NOMO-1 (cell line): Measurements from ENCODE around the gene LDLRAD4.
"Not testable (repeated sequence)": the region's sequence is repeated elsewhere in the genome, so short reads cannot be mapped to it uniquely, and the experiment has no call there.

Experiments
- DNase-seq, 2 experiments: peaks; one replicate each; lab custom pipeline; 2025; ENCODE audit not compliant: unreplicated experiment in 2 of 2; lab: John Stamatoyannopoulos, UW

Gene LDLRAD4

DNA sequence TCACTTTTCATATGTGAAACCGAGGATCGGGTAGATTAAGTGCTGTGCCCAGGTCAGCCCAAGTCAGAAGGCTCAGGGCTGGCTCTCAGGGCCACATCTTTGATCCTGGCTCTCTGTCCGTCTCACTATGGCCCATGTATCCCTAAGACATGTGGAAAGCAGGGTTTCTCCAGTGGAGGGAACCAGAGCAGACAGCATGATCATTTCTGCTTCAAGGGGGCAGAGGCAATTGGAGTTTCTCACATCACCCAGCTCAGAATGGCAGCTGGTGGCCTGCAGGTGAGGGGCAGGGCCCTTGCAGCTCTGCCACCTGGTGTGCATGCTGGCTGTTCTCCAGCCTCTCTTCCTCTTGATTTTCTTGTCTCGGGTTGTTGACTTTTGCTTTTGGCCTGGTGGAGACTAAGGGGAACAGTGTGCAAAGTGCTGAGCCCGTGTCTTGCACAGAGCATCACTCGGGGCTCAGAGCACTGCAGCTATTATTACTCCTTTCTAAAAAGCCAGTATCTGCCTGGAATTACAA lies 27.0 kb downstream of the LDLRAD4 start:
- DNase-seq: no peak

DNA sequence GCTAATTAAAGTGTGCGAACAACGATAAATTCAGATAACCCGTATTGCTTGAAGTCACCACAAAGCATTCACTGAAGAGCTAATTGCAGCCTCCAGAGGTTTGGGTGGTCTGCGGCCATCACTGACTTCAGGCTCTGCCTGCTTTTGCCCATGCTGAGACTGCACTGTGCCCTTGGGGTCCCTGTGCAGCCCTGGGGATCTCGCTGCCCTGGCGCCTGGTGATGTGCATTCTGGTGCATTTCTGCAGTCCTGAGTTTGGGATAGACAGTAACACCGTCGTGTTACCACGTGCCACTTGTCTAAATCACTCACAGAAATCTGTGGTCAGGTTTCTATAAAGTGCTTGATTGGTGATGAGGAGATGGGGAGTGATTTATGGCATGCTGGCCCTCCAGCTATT lies 27.6 kb downstream of the LDLRAD4 start:
- no peak for DNase-seq

DNA sequence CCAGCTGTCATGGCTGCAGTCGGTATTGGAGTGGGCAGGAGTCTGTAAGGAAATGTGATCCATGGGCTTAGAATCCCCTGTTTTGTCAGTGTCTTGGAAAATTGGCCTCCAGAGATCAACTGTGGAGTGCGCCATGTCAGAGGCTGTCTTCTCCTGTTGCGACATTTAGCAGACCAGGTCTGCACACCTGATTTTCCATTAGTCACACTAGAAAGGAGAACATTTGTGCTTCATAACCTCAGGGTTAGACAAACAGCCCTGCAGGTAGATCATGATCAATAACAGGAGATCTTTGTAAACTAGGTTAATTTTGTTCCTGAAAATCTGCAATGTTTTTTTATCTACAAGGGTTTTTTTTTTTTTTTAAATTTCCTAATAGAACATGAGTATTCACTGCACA lies 28.0 kb downstream of the LDLRAD4 start:
- DNase-seq: no peak

DNA sequence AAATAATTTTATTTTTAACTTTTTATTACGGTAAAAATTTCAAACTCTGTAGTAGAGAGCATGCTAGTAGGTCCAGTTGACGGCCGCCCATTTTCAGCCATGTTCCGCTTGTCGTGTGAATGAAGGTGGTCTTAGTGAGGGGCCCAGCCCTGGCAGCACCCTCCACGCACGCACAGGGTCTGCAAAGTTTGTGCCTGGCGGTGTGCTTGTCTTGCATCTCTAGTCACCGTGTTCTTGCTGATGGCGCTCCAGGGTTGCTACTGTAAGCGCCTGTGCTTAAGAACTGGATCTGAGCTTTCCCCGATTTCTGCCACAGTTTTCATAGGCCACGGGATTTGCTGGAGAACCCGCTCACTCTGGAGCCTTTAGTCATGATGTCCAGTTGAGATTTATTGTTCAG lies 28.9 kb downstream of the LDLRAD4 start:
- DNase-seq: no peak

DNA sequence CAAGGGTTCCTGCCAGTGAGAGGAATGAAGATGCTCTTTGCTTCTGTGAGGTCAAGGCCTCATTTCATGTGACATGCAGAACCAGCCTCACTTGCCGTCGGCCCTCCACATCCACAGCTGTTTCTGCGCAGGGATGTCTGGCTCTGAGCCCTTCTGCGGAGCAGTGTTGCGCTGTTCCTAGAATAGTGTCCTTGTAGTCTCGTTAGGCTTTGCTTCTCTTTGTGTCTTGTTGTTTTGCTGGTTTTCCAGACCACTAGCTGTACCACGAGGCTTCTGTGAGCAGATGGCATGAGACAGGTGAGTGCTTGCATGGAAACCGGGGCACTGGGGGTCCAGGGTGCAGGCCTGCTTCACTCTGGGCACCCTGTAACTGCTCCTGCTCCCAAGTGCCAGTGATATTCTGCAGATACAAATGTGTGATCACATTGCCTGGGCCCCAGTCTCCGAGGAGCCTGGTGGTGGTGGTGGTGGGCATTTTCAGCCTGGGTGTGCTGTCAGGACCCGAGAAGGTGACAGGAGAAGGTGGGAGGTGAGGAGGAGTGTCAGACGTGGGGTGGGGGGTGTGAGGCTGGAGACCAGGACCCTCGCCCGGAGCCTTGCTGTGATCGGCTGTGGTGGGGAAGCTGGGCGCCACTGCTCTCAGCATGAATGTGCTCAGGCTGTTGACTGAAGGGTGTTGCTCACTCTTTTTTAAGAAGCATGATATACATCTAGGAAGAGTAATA lies 34.3 kb downstream of the LDLRAD4 start:
- DNase-seq: no peak

DNA sequence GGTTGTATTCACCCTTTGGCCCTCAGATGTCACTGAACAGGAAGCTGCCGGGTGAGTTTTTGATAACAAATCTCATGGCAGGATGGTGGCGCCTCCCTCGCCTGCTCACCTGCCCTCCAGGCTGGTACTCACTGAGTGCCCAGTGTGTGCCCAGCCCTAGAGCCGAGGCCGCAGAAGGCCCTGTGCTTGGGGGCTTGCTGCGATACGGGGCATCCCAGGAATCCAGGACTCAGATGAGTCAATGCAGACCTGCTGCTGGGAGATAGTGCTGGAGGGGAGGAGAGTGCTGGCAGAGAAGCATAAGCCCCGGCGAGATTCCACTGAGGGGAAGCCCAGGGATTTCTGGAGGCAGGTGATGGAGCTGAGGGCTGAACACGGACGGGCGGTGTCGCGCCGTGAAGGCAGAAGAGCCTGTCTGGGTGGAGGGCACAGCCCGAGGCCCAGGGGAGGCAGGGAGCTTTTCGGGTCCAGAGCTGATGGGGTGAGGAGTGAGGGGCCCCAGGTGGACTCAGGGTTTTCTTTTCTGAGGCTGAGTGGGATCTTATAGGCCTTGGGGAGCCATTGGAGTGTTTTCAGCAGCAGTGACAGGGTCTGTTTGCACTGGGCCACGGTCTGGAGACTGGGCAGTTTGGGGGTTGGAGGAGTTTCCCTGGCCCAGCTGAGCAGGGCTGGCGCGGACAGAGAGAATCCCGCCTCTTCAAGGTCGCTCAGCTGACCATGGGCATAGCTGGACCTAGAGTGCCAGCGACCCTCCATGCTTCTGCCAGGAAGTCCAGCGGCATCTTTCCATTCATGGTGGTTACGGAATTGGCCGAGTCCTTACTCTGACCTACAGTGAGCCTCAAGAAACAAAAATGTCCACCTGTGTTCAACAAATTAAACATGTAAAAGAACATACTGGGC lies 35.5 kb downstream of the LDLRAD4 start:
- DNase-seq: no peak

DNA sequence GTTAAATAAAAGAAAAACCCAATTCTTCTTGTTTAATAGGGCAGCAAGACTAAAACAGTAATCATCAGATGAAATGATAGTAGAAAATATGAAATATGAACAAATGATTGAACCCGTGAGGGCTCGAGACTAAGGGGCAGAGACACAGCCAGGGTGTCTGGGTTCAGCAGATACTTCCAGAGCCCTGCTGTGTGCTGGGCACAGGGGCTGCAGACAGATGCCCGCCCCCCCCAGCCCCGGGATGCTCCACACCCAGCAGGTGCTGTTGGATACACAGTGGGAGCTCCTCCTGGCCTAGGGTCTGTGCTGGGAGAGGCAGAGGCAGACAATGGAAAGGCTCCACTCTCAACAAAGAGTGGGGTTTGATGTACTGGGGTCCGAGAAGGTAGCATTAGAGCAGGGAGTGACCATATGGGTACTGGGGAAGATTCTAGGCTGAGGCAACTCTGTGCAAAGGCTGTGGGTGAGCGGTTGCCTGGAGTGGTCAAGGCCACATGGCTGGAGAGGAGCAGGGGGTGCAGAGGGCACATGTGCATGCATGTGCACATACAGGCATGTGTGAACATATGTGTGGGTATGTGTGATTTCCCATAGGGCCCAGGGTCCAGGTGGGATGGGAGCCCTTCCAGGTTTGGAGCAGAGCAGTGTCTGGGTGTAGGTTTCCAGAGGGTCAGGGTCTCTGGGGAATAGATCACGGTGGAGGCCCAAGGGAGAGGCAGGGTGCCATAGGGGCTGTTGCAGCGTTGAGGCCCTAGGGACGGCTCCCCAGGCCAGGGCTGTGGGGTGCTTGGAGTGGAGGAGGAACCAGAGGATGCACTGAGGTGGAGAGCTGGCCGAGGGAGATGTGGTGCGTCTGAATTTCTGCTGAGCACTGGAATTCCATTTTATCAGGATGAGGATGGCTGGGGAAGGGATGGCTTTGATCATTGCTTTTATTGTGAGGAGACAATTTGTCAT lies 36.7 kb downstream of the LDLRAD4 start:
- no peak for DNase-seq

DNA sequence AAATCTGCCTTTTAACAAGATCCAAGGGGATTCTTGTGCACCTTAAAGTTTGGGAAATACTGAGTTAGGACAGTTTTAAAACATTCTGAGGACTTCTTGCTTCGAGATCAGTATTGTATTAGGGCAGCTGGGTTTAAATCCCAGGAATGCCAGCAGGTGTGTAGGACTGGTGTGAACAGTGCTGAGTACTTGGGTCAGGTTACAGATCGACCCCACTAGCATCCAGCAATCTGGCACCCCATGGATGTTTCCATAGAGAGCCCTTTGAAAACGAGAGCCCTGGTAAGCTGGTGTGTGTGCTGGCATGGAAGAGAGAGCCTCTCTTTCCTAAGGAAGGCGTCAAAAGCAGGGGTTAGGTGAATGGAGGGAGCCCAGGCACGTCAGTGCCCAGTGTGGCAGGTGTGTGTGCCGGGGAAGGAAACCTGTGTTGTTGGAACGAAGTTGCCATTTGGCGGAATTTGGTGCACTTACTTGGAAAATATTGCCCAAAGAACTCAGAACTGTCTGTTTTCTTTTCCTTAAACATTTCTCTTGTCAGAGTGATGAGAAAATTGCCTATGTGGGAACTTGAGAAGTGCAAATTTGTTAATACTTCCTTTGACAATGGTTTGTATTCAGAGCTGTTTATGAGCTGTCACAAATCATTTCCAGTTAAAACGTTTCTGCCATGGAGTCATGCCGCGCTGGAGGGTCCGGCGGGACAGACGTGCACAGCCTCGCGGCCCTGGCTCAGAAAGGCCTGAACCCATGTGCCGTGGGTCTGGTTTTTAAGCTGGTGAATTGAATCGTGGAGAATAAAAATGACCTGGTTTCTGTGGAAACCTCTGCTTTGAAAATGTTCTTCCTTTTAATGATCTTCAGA lies 38.1 kb downstream of the LDLRAD4 start:
- DNase-seq: no peak

DNA sequence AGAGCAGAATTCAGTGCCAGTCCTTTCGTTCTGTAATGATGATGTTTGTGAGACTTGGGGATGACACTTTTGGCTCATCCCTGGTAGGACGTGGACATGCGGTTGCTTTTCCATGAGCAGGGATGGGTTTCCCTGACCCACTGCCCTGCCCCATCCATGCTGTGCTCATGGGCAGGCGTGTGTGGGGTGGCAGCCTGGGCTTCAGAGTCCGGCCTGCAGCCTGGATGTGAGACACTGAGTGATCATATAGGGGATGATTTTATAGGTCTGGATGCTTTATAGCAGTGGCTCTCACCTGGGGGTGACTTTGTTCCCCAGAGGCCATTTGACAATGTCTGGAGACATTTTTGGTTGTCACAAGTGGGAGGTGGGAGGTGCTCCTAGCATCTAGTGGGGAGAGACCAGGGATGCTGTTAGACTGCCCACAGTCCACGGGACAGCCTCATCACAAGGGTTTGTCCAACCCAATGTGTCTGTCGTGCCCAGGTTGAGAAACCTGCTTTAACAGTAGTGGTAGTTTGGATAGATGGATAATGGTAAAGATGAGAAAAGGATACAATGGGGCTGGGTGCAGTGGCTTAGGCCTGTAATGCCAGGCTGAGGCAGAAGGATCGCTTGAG lies 38.9 kb downstream of the LDLRAD4 start:
- no peak for DNase-seq

DNA sequence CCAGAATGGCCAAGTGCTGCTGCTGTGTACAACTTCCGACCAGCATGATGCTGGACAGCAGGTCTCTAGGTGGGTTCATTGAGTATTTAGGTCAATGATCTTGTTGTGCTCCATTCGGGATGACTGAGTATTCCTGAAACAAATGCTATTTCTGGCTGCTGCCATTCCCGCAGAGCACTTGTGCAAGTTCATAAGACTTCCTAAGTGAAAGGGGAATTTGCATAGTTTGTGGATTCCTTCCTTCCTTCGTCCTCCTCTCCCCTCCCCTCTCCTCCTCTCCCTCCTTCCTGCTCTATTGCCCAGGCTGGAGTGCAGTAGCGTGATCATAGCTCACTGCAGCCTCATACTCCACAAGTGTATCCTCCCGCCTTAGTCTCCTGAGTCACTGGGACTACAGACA lies 40.4 kb downstream of the LDLRAD4 start:
- no peak for DNase-seq

DNA sequence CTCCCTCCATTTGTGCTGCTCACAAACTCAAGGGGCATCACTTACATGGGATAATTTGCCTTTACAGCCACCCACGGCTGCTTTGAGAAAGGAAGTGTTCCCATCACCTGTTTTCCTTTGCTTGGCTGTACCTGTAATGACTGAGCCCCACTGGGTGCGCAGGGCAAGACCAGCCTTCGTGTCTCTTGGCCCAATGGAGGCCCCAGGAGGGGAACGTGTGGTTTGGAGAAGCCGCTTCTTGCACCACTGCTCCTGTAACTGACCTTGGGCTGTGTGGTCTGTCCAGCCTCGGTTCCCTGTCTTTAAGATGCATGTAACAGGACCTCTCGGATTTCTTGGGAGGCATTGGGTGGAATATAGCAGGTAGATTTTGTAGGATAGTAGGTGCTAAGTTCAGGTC lies 41.1 kb downstream of the LDLRAD4 start:
- DNase-seq: no peak

DNA sequence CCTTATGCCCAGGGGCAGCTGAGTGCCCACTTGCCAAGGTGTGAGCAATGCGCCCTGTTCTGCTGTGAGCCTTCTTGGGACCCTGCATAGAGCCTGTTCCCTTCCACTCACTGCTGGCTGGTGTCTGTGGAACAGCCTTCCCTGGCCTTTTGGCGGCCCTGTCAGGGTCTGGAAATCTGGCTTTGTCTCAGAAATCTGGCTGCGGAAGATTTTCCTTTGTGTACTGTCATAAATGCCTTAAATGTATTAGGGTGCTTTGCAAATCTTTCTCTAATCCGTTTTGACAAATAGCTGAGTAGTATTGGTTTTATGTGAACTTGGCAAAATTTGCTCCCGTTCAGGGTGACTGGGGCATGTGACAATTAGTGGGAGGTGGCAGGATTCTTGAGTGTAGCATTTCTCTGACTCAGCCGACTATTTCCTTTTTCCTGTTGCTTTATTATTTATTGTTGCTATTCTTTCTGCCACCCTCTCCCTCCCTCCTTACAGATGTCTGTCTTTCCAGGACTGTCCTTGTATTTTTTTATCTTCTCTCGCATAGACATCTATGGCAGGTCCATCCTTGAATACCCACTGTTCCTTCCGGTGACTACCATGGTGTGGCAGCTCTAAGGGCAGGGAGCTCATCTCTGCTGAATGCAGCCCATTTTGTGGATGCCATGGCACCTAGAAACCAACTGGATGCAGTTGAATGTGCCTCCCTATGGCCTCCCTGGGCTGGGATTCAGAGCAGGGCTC lies 41.8 kb downstream of the LDLRAD4 start:
- peak; percentile 23 to 32 for DNase-seq

DNA sequence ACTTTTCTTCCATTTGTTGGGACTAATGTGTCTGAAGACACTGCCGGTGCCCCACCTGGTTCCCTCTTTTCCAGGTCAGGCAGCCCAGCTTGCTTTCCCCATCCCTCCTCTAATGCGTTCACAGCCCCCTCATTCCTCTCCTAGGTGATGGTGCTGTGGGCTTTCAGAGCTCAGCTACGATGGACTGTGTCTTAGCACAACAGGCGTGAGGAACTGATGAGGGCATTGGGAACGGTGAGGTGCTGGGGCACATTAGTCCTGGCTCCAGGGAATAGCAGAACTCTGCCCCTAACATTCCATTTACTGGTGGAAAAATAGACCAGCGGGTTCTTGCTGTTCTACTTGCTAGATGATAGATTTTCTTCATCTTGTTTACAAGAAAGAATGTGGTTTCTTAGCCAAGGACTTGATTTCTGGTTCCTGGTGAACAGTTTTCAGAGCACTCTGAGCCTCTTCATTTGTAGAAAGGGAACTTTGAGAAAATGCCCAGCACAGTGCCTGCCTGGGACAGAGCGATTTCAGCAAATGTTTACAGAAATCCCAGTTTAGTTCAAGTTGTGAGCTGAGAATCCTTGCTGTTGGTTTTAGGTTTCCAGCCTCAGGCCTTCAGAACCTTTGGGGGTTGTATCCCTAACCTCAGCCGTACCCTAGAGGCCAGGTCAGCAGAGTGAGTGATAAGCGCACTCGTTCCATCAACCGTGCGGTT lies 42.5 kb downstream of the LDLRAD4 start:
- DNase-seq: no peak

DNA sequence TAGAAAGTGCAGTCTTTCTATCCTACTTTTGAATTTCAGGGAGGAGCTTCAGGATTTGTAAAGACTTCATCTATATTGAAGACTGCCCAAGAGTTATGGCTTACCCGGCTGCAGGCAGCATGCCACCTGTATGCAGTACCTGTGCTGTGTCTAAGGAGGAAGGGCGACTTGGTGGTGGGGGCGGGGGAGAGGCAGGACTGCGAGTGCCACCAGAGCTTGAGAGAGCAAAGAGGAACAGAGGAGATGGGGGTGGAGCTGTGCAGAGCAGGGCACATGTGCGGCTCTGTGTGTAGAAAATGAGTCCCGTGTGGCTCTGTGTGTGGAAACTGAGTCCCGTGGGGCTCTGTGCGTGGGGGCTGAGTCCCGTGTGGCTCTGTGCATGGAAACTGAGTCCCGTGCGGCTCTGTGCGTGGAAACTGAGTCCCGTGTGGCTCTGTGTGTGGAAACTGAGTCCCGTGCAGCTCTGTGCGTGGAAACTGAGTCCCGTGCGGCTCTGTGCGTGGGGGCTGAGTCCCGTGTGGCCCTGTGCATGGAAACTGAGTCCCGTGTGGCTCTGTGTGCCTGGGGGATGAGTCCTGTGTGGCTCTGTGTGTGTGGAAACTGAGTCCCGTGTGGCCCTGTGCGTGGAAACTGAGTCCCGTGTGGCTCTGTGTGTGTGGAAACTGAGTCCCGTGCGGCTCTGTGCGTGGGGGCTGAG lies 43.2 kb downstream of the LDLRAD4 start:
- DNase-seq: peak; percentile 18 to 43

DNA sequence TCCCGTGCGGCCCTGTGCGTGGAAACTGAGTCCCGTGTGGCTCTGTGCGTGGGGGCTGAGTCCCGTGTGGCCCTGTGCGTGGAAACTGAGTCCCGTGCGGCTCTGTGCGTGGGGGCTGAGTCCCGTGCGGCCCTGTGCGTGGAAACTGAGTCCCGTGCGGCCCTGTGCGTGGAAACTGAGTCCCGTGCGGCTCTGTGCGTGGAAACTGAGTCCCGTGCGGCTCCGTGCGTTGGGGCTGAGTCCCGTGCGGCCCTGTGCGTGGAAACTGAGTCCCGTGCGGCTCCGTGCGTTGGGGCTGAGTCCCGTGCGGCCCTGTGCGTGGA lies 43.8 kb downstream of the LDLRAD4 start:
- not testable (repeated sequence) for DNase-seq

DNA sequence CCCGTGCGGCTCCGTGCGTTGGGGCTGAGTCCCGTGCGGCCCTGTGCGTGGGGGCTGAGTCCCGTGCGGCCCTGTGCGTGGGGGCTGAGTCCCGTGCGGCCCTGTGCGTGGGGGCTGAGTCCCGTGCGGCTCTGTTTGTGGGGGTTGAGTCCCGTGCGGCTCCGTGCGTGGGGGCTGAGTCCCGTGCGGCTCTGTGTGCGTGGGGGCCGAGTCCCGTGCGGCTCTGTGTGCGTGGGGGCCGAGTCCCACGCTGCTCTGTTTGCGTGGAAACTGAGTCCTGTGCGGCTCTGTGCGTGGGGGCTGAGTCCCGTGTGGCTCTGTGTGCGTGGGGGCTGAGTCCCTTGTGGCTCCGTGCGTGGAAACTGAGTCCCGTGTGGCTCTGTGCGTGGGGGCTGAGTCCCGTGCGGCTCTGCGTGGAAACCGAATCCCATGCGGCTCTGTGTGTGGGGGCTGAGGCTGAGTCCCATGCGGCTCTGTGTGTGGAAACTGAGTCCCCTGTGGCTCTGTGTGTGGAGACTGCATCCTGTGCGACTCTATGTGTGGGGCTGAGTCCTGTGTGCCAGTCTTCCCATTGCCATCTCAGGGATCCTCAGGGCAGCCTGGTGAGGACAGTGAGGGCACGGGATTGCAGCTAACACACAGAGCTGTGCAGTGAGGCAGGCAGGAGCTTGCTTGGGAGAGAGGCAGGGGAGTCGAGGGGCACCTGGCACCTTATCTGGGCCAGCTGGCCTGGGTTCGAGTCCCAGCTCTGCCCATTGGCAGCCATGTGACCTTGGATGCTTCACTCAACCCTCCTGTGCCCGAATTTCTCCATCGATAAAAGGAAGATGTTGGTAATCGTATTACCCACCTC lies 44.5 kb downstream of the LDLRAD4 start:
- no peak for DNase-seq
